B cell (primary cell): ENCODE measurements around the gene NACC1.

ENCODE experiments used
- CTCF ChIP-seq: fragments of 200-600 bp; IDR thresholded peaks from one replicate; pipeline ENCODE4 v1.8.0; 2022; ENCODE audit warnings: antibody characterized with exemption, mild to moderate bottlenecking
- EZH2 ChIP-seq: IDR thresholded peaks from 2 replicates; pipeline ENCODE4 v1.6.1; 2012; ENCODE audit warnings: borderline replicate concordance, low read depth, mild to moderate bottlenecking, moderate library complexity, low read length; ENCODE audit not compliant: insufficient read depth, poor library complexity, severe bottlenecking

- TF ChIP-seq CTCF (no peak), EZH2 (no peak)
These were observed 20.4 kb upstream of the NACC1 start for GRCh38 chr19:13097463-13098258.
